ENCODE measurements around the gene GPR84.

GPR84 gene

GRCh38 chr12:54364413-54364812, at the start of gene GPR84:
GPR84 (minus strand) TSS chr12:54364486; CDS start chr12:54363851, 635 bp downstream.
- no peak for DNase-seq (ENCODE audit: low read depth, low spot score)

- no peak for DNase-seq (ENCODE audit: low read depth, low spot score)
Measured at GRCh38 chr12:54413284-54414190, 49.3 kb upstream of the GPR84 start.

- no peak for DNase-seq (ENCODE audit: low read depth, low spot score)
Measured at GRCh38 chr12:54412786-54413185, 48.5 kb upstream of the GPR84 start.

- no peak for DNase-seq (ENCODE audit: low read depth, low spot score)
Measured at GRCh38 chr12:54412348-54412747, 48.1 kb upstream of the GPR84 start.

GRCh38 chr12:54411391-54412241, 47.3 kb upstream of the GPR84 start:
- DNase-seq (ENCODE audit: low read depth, low spot score): peak; percentile 71

GRCh38 chr12:54409267-54409666, 45.0 kb upstream of the GPR84 start:
- DNase-seq (ENCODE audit: low read depth, low spot score): no peak

GRCh38 chr12:54407183-54407905, 43.1 kb upstream of the GPR84 start:
- DNase-seq (ENCODE audit: low read depth, low spot score): no peak

- DNase-seq (ENCODE audit: low read depth, low spot score): no peak
Measured at GRCh38 chr12:54405573-54405972, 41.3 kb upstream of the GPR84 start.

- DNase-seq (ENCODE audit: low read depth, low spot score): no peak
Measured at GRCh38 chr12:54405106-54405505, 40.8 kb upstream of the GPR84 start.

- peak; percentile 65 for DNase-seq (ENCODE audit: low read depth, low spot score)
Measured at GRCh38 chr12:54404061-54405004, 40.0 kb upstream of the GPR84 start.

- no peak for DNase-seq (ENCODE audit: low read depth, low spot score)
Measured at GRCh38 chr12:54401119-54401518, 36.8 kb upstream of the GPR84 start.

GRCh38 chr12:54398995-54399793, 34.9 kb upstream of the GPR84 start:
- DNase-seq (ENCODE audit: low read depth, low spot score): peak; percentile 93

- no peak for DNase-seq (ENCODE audit: low read depth, low spot score)
Measured at GRCh38 chr12:54398218-54398617, 33.9 kb upstream of the GPR84 start.

GRCh38 chr12:54397157-54397556, 32.9 kb upstream of the GPR84 start:
- DNase-seq (ENCODE audit: low read depth, low spot score): no peak

- DNase-seq (ENCODE audit: low read depth, low spot score): no peak
Measured at GRCh38 chr12:54395545-54395944, 31.3 kb upstream of the GPR84 start.

- DNase-seq (ENCODE audit: low read depth, low spot score): no peak
Measured at GRCh38 chr12:54394986-54395385, 30.7 kb upstream of the GPR84 start.

GRCh38 chr12:54394281-54394719, 30.0 kb upstream of the GPR84 start:
- DNase-seq (ENCODE audit: low read depth, low spot score): peak; percentile 60

- no peak for DNase-seq (ENCODE audit: low read depth, low spot score)
Measured at GRCh38 chr12:54393743-54394142, 29.5 kb upstream of the GPR84 start.

- DNase-seq (ENCODE audit: low read depth, low spot score): no peak
Measured at GRCh38 chr12:54393207-54393609, 28.9 kb upstream of the GPR84 start.

Measured in astrocyte of the hippocampus (primary cell).